Subcutaneous abdominal adipose tissue (tissue), 5 donors: ENCODE data around the gene C3AR1.
"Not testable (repeated sequence)": the region's sequence is repeated elsewhere in the genome, so short reads cannot be mapped to it uniquely, and the experiment has no call there.

Experiments
- H3K27ac ChIP-seq: one replicate; pipeline ENCODE4 v1.7.0; 2013; ENCODE audit warnings: low read depth, mild to moderate bottlenecking, inconsistent platforms, low read length, moderate library complexity
- H3K27me3 ChIP-seq, 5 donors: one replicate each; pipeline ENCODE4 v1.7.0; 2013; ENCODE audit warnings: low read length in 5 of 5, inconsistent platforms in 1 of 5; ENCODE audit not compliant: control insufficient read depth in 5 of 5, insufficient read depth in 4 of 5
- H3K36me3 ChIP-seq, 5 donors: one replicate each; pipeline ENCODE4 v1.7.0; 2013; ENCODE audit warnings: low read length in 5 of 5; ENCODE audit not compliant: control insufficient read depth in 5 of 5, insufficient read depth in 5 of 5
- H3K4me1 ChIP-seq, 5 donors: one replicate each; pipeline ENCODE4 v1.7.0; 2013; ENCODE audit warnings: low read length in 5 of 5, mild to moderate bottlenecking in 3 of 5, moderate library complexity in 1 of 5; ENCODE audit not compliant: control insufficient read depth in 5 of 5, insufficient read depth in 5 of 5
- H3K4me3 ChIP-seq, 5 donors: one replicate each; pipeline ENCODE4 v1.7.0; 2013; ENCODE audit warnings: low read length in 5 of 5, low read depth in 1 of 5
- H3K9ac ChIP-seq, 5 donors: one replicate each; pipeline ENCODE4 v1.7.0; 2013; ENCODE audit warnings: low read length in 5 of 5, mild to moderate bottlenecking in 4 of 5, moderate library complexity in 3 of 5
- H3K9me3 ChIP-seq, 5 donors: one replicate each; pipeline ENCODE4 v1.7.0; 2013; ENCODE audit warnings: low read length in 5 of 5; ENCODE audit not compliant: control insufficient read depth in 5 of 5
- donor health status: healthy.
- donor health status: healthy.
- donor health status: healthy.
- donor health status: healthy.
- donor health status: healthy.

C3AR1 gene

GRCh38 chr12:8065991-8066594, at the start of gene C3AR1:
C3AR1 (minus strand) TSS chr12:8066359; CDS start chr12:8060185, 6,174 bp downstream.
- Histone ChIP-seq H3K36me3 (no peaks in the 10 kb centered on the region), H3K9me3 (no peaks in the 10 kb centered on the region), H3K27me3 (no peaks in the 10 kb centered on the region), H3K27ac (no peak within 1 kb of the TSS), H3K4me1 (peaks cover 0 to 3% (median 2%) of the 10 kb centered on the region in 5 donors), H3K4me3 (peak within 1 kb of the TSS in 4 of 5 donors; percentile 18 to 51 (median 39)), H3K9ac (peak within 1 kb of the TSS in 1 of 5 donors; percentile 51)

GRCh38 chr12:8113117-8113516, 47.0 kb upstream of the C3AR1 start:
- H3K27ac ChIP-seq, H3K9me3 ChIP-seq, H3K9ac ChIP-seq, H3K4me1 ChIP-seq, H3K36me3 ChIP-seq, H3K27me3 ChIP-seq, H3K4me3 ChIP-seq: not testable (repeated sequence)

- Histone ChIP-seq H3K9me3 (no peaks in the 10 kb centered on the region), H3K9ac (peak overlapping the region in 1 of 5 donors; percentile 62), H3K27ac (no peak overlapping the region), H3K36me3 (peaks cover 0 to 8% (median 3%) of the 10 kb centered on the region in 5 donors), H3K4me1 (peaks cover 0 to 3% (median 0%) of the 10 kb centered on the region in 5 donors), H3K4me3 (peak overlapping the region in 1 of 5 donors; percentile 15), H3K27me3 (no peaks in the 10 kb centered on the region)
Measured at GRCh38 chr12:8108808-8109398, 42.7 kb upstream of the C3AR1 start.

GRCh38 chr12:8099235-8099634, 33.1 kb upstream of the C3AR1 start:
- Histone ChIP-seq H3K27ac (no peak overlapping the region), H3K36me3 (peaks cover 28 to 40% (median 36%) of the 10 kb centered on the region in 5 donors), H3K27me3 (no peaks in the 10 kb centered on the region), H3K4me3 (no peak overlapping the region), H3K9ac (no peak overlapping the region), H3K9me3 (no peaks in the 10 kb centered on the region), H3K4me1 (no peaks in the 10 kb centered on the region)

- Histone ChIP-seq H3K9me3 (no peaks in the 10 kb centered on the region), H3K27me3 (no peaks in the 10 kb centered on the region), H3K9ac (no peak overlapping the region), H3K36me3 (peaks cover 47 to 66% (median 61%) of the 10 kb centered on the region in 5 donors), H3K4me1 (no peaks in the 10 kb centered on the region), H3K27ac (no peak overlapping the region), H3K4me3 (no peak overlapping the region)
Measured at GRCh38 chr12:8096281-8096915, 30.2 kb upstream of the C3AR1 start.

- Histone ChIP-seq H3K4me3 (no peak overlapping the region), H3K9ac (no peak overlapping the region), H3K27ac (no peak overlapping the region), H3K9me3 (no peaks in the 10 kb centered on the region), H3K36me3 (peaks cover 61 to 85% (median 75%) of the 10 kb centered on the region in 5 donors), H3K4me1 (no peaks in the 10 kb centered on the region), H3K27me3 (no peaks in the 10 kb centered on the region)
Measured at GRCh38 chr12:8093291-8093690, 27.1 kb upstream of the C3AR1 start.

GRCh38 chr12:8089716-8090115, 23.6 kb upstream of the C3AR1 start:
- Histone ChIP-seq H3K4me1 (peaks cover 0 to 3% (median 0%) of the 10 kb centered on the region in 5 donors), H3K9me3 (no peaks in the 10 kb centered on the region), H3K27me3 (no peaks in the 10 kb centered on the region), H3K4me3 (no peak overlapping the region), H3K9ac (no peak overlapping the region), H3K27ac (no peak overlapping the region), H3K36me3 (peaks cover 32 to 56% (median 45%) of the 10 kb centered on the region in 5 donors)

- H3K4me3 ChIP-seq, H3K4me1 ChIP-seq, H3K9me3 ChIP-seq, H3K27ac ChIP-seq, H3K27me3 ChIP-seq, H3K9ac ChIP-seq: not testable (repeated sequence)
- peaks cover 30 to 52% (median 41%) of the 10 kb centered on the region in 5 donors for H3K36me3 ChIP-seq
Measured at GRCh38 chr12:8089277-8089676, 23.1 kb upstream of the C3AR1 start.

GRCh38 chr12:8088574-8088973, 22.4 kb upstream of the C3AR1 start:
- peaks cover 23 to 45% (median 36%) of the 10 kb centered on the region in 5 donors for H3K36me3 ChIP-seq
- no peaks in the 10 kb centered on the region for H3K9me3 ChIP-seq
- no peaks in the 10 kb centered on the region for H3K27me3 ChIP-seq
- H3K27ac ChIP-seq, result no peak overlapping the region
- H3K9ac ChIP-seq, result peak overlapping the region in 1 of 5 donors; percentile 28
- H3K4me1 ChIP-seq, result peaks cover 0 to 11% (median 6%) of the 10 kb centered on the region in 5 donors
- H3K4me3 ChIP-seq, result no peak overlapping the region

- no peak overlapping the region for H3K27ac ChIP-seq
- H3K4me3 ChIP-seq, result no peak overlapping the region
- peaks cover 20 to 36% (median 27%) of the 10 kb centered on the region in 5 donors for H3K36me3 ChIP-seq
Measured at GRCh38 chr12:8087666-8088065, 21.5 kb upstream of the C3AR1 start.

More at GRCh38 chr12:8087666-8088065, 21.5 kb upstream of the C3AR1 start:
- Histone ChIP-seq H3K9me3 (no peaks in the 10 kb centered on the region), H3K27me3 (no peaks in the 10 kb centered on the region), H3K4me1 (peaks cover 0 to 20% (median 15%) of the 10 kb centered on the region in 5 donors), H3K9ac (no peak overlapping the region)
